ENCODE results near the gene RAE1. TPM values are rescaled to one million over a fixed set of nuclear protein-coding genes. Genes with fewer than 3 reads are reported as not detected.

Gene RAE1
- total RNA-seq, 1 experiment from 2014 or later: 34.5 TPM

GRCh38 chr20:57320358-57320757, 30.7 kb upstream of the RAE1 start:
- intact Hi-C loops (cut with micrococcal nuclease; ENCODE audit: unreplicated experiment): no loop called here
- ChIA-PET CTCF (no interaction called here), POLR2A (no interaction called here)
- no peak overlapping the region for H3K27ac ChIP-seq (ENCODE audit: low read length)
- H3K4me1 ChIP-seq (ENCODE audit: control insufficient read depth, insufficient read depth, low read length): no peaks in the 10 kb centered on the region
- TF ChIP-seq CTCF (IDR thresholded peaks at IDR 0.05): no peak
- no peak for TF ChIP-seq REST (IDR thresholded peaks at IDR 0.05; ENCODE audit: insufficient read depth in 1 of 2, low read depth in 2 of 2, low read length in 1 of 2)
- TF ChIP-seq TCF7L2 (IDR thresholded peaks at IDR 0.05; ENCODE audit: low read depth, low read length): no peak
- TF ChIP-seq SIN3A (IDR thresholded peaks at IDR 0.05; ENCODE audit: borderline replicate concordance, insufficient read depth, low read depth, low read length): no peak
- TF ChIP-seq POLR2AphosphoS5 (IDR thresholded peaks at IDR 0.05; ENCODE audit: low read depth, low read length): no peak
- in situ Hi-C loops (cut with HindIII; ENCODE audit: low pct_unique_long_range_greater_than_20kb, low sequenced_read_pairs): no loop called here
- H3K27me3 ChIP-seq (ENCODE audit: control insufficient read depth, insufficient read depth, low read length): no peaks in the 10 kb centered on the region; the same call in none of the 2 replicates
- H3K9me3 ChIP-seq (ENCODE audit: control insufficient read depth, insufficient read depth, low read depth, low read length): no peaks in the 10 kb centered on the region
- BruUV-seq (replicated peaks): no TSS peak
- H3K4me3 ChIP-seq (ENCODE audit: low read depth in 2 of 2, low read length in 2 of 2): no peak overlapping the region
- no peak for ATAC-seq
- H3K36me3 ChIP-seq (ENCODE audit: control insufficient read depth, insufficient read depth, low read length): no peaks in the 10 kb centered on the region
- no peak for DNase-seq (ENCODE audit: low read depth, low spot score)

- BruUV-seq (replicated peaks): no TSS peak
- H3K9me3 ChIP-seq (ENCODE audit: control insufficient read depth, insufficient read depth, low read depth, low read length): no peaks in the 10 kb centered on the region
- H3K4me3 ChIP-seq (ENCODE audit: low read depth in 2 of 2, low read length in 2 of 2): no peak overlapping the region
- no peaks in the 10 kb centered on the region for H3K36me3 ChIP-seq (ENCODE audit: control insufficient read depth, insufficient read depth, low read length)
- ATAC-seq (no peak), DNase-seq (ENCODE audit: low read depth, low spot score) (no peak)
- ChIA-PET CTCF (no interaction called here), POLR2A (no interaction called here)
- H3K27ac ChIP-seq (ENCODE audit: low read length): no peak overlapping the region
- no peaks in the 10 kb centered on the region for H3K4me1 ChIP-seq (ENCODE audit: control insufficient read depth, insufficient read depth, low read length)
- intact Hi-C loops (cut with micrococcal nuclease; ENCODE audit: unreplicated experiment) (no loop called here), in situ Hi-C loops (cut with HindIII; ENCODE audit: low pct_unique_long_range_greater_than_20kb, low sequenced_read_pairs) (no loop called here)
- no peak for TF ChIP-seq TCF7L2 (IDR thresholded peaks at IDR 0.05; ENCODE audit: low read depth, low read length)
- no peak for TF ChIP-seq REST (IDR thresholded peaks at IDR 0.05; ENCODE audit: insufficient read depth in 1 of 2, low read depth in 2 of 2, low read length in 1 of 2)
- no peak for TF ChIP-seq SIN3A (IDR thresholded peaks at IDR 0.05; ENCODE audit: borderline replicate concordance, insufficient read depth, low read depth, low read length)
- H3K27me3 ChIP-seq (ENCODE audit: control insufficient read depth, insufficient read depth, low read length): no peaks in the 10 kb centered on the region; the same call in none of the 2 replicates
Observed at GRCh38 chr20:57321142-57321541, 29.9 kb upstream of the RAE1 start.
